B cell (primary cell): ENCODE results near the gene HIF3A. TPM values are rescaled to one million over a fixed set of nuclear protein-coding genes. Genes with fewer than 3 reads are reported as not detected.

Source experiments
- ATAC-seq: fragments of 200-7000 bp; cut with Tn5 transposase; one replicate; pipeline ENCODE4 v1.10.0; 2021; ENCODE audit warnings: low read depth, mild to moderate bottlenecking, moderate number of reproducible peaks, moderate library complexity
- CTCF ChIA-PET: fragments of 350-600 bp; sonication (Branson Sonifier 250); formaldehyde crosslinking; loops from one replicate; lab custom pipeline; 2021; ENCODE audit warnings: antibody characterized with exemption, inconsistent platforms; lab: Charles Lee
- POLR2A ChIA-PET: fragments of 350-600 bp; sonication (Branson Sonifier 250); formaldehyde crosslinking; loops from one replicate; lab custom pipeline; 2021; ENCODE audit warnings: antibody characterized with exemption; lab: Charles Lee
- DNase-seq: peaks from one replicate; pipeline ENCODE4 v3.0.0; 2013
- H2AFZ ChIP-seq: 2 replicates; pipeline ENCODE4 v1.6.1; 2012; ENCODE audit warnings: mild to moderate bottlenecking, low read depth, low read length; ENCODE audit not compliant: insufficient read depth, poor library complexity, severe bottlenecking
- H3K27ac ChIP-seq, 2 donors: 1 replicate in 1 of 2; 2 replicates in 1 of 2; pipeline ENCODE4 v1.5.1; 2012 to 2013; ENCODE audit warnings: low read length in 2 of 2, mild to moderate bottlenecking in 2 of 2, moderate library complexity in 1 of 2
- H3K27me3 ChIP-seq, 4 experiments: fragments of 200-600 bp in 1 of 4; sonication (generic) in 1 of 4; replicated peaks in 1 of 4; 1 replicate in 2 of 4; 2 replicates in 2 of 4; pipeline versions ENCODE4 v1.6.1 to v1.7.0; 2013 to 2016; ENCODE audit warnings: low read length in 3 of 4, mild to moderate bottlenecking in 2 of 4, mixed read lengths in 1 of 4, moderate library complexity in 1 of 4; ENCODE audit not compliant: insufficient read depth in 4 of 4, control insufficient read depth in 3 of 4; ENCODE audit errors: control extremely low read depth in 1 of 4
- H3K36me3 ChIP-seq, 2 experiments: replicated peaks in 1 of 2; 1 replicate in 1 of 2; 2 replicates in 1 of 2; pipeline versions ENCODE4 v1.6.1 to v1.7.1; 2013; ENCODE audit warnings: low read length in 1 of 2; ENCODE audit not compliant: insufficient read depth in 2 of 2, control insufficient read depth in 1 of 2; ENCODE audit errors: control extremely low read depth in 1 of 2, extremely low read depth in 1 of 2
- H3K4me1 ChIP-seq, 2 donors: fragments of 200-600 bp in 1 of 2; sonication (generic) in 1 of 2; 1 replicate in 1 of 2; 2 replicates in 1 of 2; pipeline versions ENCODE4 v1.5.1 to v1.6.1; 2013 to 2017; ENCODE audit warnings: low read length in 2 of 2; ENCODE audit not compliant: control insufficient read depth in 2 of 2, insufficient read depth in 2 of 2
- H3K4me2 ChIP-seq: replicated peaks from 2 replicates; pipeline ENCODE3; 2012; ENCODE audit warnings: mild to moderate bottlenecking, low read depth, low read length; ENCODE audit not compliant: poor library complexity, severe bottlenecking
- H3K4me3 ChIP-seq, 5 experiments: fragments of 200-600 bp in 1 of 5; sonication (generic) in 1 of 5; 1 replicate in 3 of 5; 2 replicates in 2 of 5; pipeline versions ENCODE4 v1.5.1 to v1.7.0; 2011 to 2016; ENCODE audit warnings: low read length in 4 of 5, mild to moderate bottlenecking in 4 of 5, low read depth in 2 of 5, control low read depth in 1 of 5, moderate library complexity in 1 of 5; ENCODE audit not compliant: insufficient read depth in 1 of 5; ENCODE audit errors: control extremely low read depth in 1 of 5, extremely low read depth in 1 of 5
- H3K79me2 ChIP-seq: fragments of 200-600 bp; sonication (generic); one replicate; pipeline ENCODE4 v1.6.0; 2016; ENCODE audit warnings: low read length; ENCODE audit not compliant: control insufficient read depth, insufficient read depth
- H3K9ac ChIP-seq: fragments of 200-600 bp; sonication (generic); 2 replicates; pipeline ENCODE4 v1.6.1; 2017; ENCODE audit warnings: mild to moderate bottlenecking, low read length, moderate library complexity
- H3K9me3 ChIP-seq, 3 donors: one replicate each; pipeline versions ENCODE4 v1.6.1 to v1.7.1; 2013; ENCODE audit warnings: low read length in 2 of 3; ENCODE audit not compliant: control insufficient read depth in 2 of 3, insufficient read depth in 1 of 3; ENCODE audit errors: control extremely low read depth in 1 of 3
- H4K20me1 ChIP-seq: 2 replicates; pipeline ENCODE4 v1.6.0; 2012; ENCODE audit warnings: mild to moderate bottlenecking, low read length; ENCODE audit not compliant: insufficient read depth, control insufficient read depth, poor library complexity, severe bottlenecking
- H3K27ac Mint-ChIP-seq: one replicate; pipeline ENCODE4 v1.8.0; 2021; ENCODE audit warnings: mixed read lengths
- H3K27me3 Mint-ChIP-seq: one replicate; pipeline ENCODE4 v1.8.0; 2021; ENCODE audit warnings: mixed read lengths
- H3K4me1 Mint-ChIP-seq: one replicate; pipeline ENCODE4 v1.8.0; 2021; ENCODE audit warnings: mixed read lengths
- H3K4me3 Mint-ChIP-seq: one replicate; pipeline ENCODE4 v1.8.0; 2021; ENCODE audit warnings: mixed read lengths
- H3K9me3 Mint-ChIP-seq: one replicate; pipeline ENCODE4 v1.8.0; 2022; ENCODE audit warnings: mixed read lengths; ENCODE audit not compliant: insufficient read depth
- CTCF ChIP-seq: fragments of 200-600 bp; IDR thresholded peaks from one replicate; pipeline ENCODE4 v1.8.0; 2022; ENCODE audit warnings: antibody characterized with exemption, mild to moderate bottlenecking
- EZH2 ChIP-seq: IDR thresholded peaks from 2 replicates; pipeline ENCODE4 v1.6.1; 2012; ENCODE audit warnings: borderline replicate concordance, low read depth, mild to moderate bottlenecking, moderate library complexity, low read length; ENCODE audit not compliant: insufficient read depth, poor library complexity, severe bottlenecking
- WGBS: methylation state at CpG from one replicate; pipeline ENCODE4 v1.1.5; 2013; ENCODE audit warnings: missing lambda C conversion rate; ENCODE audit not compliant: insufficient coverage; 5-methylcytosine and 5-hydroxymethylcytosine counted together
- intact Hi-C: fragments of 100-400 bp; cut with micrococcal nuclease; formaldehyde crosslinking; loops from one replicate; pipeline ENCODE4 v1.10.0; 2022
- polyA plus RNA-seq: library from polyadenylated mRNA; depleted of rRNA; stranded (reverse); fragments of >200 nt; gene quantifications from 2 replicates; pipeline ENCODE4 v1.2.3, GENCODE V29; 2012
- total RNA-seq, 2 donors: library from RNA; stranded (reverse); fragments of 120-200 nt in 1 of 2; gene quantifications; 1 replicate in 1 of 2; 2 replicates in 1 of 2; pipeline versions ENCODE4 v1.2.3 to v1.2.4, GENCODE V29; 2013 to 2022

The HIF3A gene
- total and polyA plus RNA-seq, 2 donors (not counting 1 experiment from before 2014, with no cell fraction given), result not detected

DNA sequence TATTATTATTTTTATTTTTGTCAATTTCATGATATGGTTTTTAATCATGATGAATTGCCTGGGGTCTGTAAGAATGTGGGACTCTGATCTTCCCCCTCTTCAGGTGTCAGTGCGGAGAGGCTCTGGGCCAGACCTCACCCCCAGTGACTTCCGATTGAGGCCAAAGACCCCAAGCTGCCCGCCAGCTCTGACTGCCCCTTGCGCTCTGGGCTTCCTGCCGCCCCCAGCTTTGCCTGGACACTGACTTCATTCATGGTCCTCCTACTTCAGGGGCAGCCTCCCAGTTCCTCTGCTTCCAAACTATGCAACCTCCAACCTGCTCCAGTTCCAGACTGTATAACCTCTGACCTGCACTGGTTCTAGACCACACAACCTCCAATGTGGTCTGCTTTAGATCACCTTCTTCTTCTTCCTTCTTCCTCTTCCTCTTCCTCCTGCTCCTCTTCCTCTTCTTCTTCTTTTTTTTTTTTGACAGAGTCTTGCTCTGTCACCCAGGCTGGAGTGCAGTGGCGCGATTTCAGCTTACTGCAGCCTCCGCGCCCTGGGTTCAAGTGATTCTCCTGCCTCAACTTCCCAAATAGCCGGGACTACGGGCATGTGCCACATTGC is 43.3 kb downstream of the HIF3A start:
- Histone ChIP-seq H3K27ac (no peak overlapping the region), H3K36me3 (no peaks in the 10 kb centered on the region), H3K9me3 (no peaks in the 10 kb centered on the region), H3K4me1 (no peaks in the 10 kb centered on the region), H2AFZ (no peak overlapping the region), H4K20me1 (no peaks in the 10 kb centered on the region), H3K27me3 (no peaks in the 10 kb centered on the region), H3K4me2 (no peak overlapping the region), H3K79me2 (no peaks in the 10 kb centered on the region), H3K9ac (no peak overlapping the region), H3K4me3 (no peak overlapping the region)
- Mint-ChIP-seq H3K27ac (no peak overlapping the region), H3K9me3 (no peaks in the 10 kb centered on the region), H3K27me3 (peaks cover 32% of the 10 kb centered on the region), H3K4me1 (no peaks in the 10 kb centered on the region), H3K4me3 (no peak overlapping the region)
- 96% methylated on average over 11 of the region's 11 CpGs for WGBS
- intact Hi-C loops, result no loop called here
- ATAC-seq (no peak), DNase-seq (no peak)
- TF ChIP-seq EZH2 (no peak), CTCF (no peak)
- CTCF ChIA-PET, result no interaction called here
- POLR2A ChIA-PET, result no interaction called here

DNA sequence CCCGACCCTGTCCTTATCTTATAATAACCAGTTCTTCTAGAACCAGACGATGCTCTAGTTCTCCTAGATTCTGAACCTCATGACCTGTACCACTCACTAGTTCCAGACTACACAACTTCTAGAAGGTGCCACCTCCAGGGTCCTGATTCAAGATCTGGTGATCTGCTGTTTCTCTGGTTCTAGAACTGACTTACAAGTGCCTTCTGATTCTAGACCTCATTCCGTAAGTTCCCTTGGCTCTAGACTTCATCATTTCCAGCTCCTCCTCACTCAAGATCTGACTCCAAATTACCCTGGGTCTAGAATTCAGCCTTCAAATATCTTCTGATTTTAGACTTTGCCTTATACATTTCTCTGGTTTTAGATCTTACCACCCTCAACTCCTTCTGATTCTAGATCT is 45.1 kb downstream of the HIF3A start:
- Mint-ChIP-seq H3K4me1 (peaks cover 8% of the 10 kb centered on the region), H3K27ac (no peak overlapping the region), H3K4me3 (no peak overlapping the region), H3K9me3 (no peaks in the 10 kb centered on the region), H3K27me3 (peaks cover 31% of the 10 kb centered on the region)
- ATAC-seq (no peak), DNase-seq (no peak)
- POLR2A ChIA-PET, result no interaction called here
- WGBS, result 95% methylated on average over 3 of the region's 3 CpGs
- intact Hi-C loops, result no loop called here
- TF ChIP-seq CTCF (no peak), EZH2 (no peak)
- H3K9ac ChIP-seq, result no peak overlapping the region
- no peaks in the 10 kb centered on the region for H4K20me1 ChIP-seq
- no peak overlapping the region for H3K4me3 ChIP-seq
- no peaks in the 10 kb centered on the region for H3K9me3 ChIP-seq
- peaks cover 3 to 5% of the 10 kb centered on the region in 2 donors for H3K4me1 ChIP-seq
- H3K27ac ChIP-seq, result no peak overlapping the region
- H3K4me2 ChIP-seq, result no peak overlapping the region
- no peak overlapping the region for H2AFZ ChIP-seq
- no peaks in the 10 kb centered on the region for H3K27me3 ChIP-seq
- peaks cover 5% of the 10 kb centered on the region for H3K79me2 ChIP-seq
- no peaks in the 10 kb centered on the region for H3K36me3 ChIP-seq
- CTCF ChIA-PET, result no interaction called here
